Activated CD8-positive, alpha-beta memory T cell treated with anti-CD3 and anti-CD28 coated beads, Interleukin-2, amount 50 U/mL, for 1 hour (primary cell): ENCODE data around the gene ARHGAP10.

ENCODE experiments used
- DNase-seq: peaks from one replicate; pipeline ENCODE4 v3.0.0-alpha.2; 2020; ENCODE audit errors: extremely low read depth

Gene ARHGAP10

GRCh38 chr4:147769386-147769785 lies 37.5 kb downstream of the ARHGAP10 start:
- DNase-seq, result no peak

DNA sequence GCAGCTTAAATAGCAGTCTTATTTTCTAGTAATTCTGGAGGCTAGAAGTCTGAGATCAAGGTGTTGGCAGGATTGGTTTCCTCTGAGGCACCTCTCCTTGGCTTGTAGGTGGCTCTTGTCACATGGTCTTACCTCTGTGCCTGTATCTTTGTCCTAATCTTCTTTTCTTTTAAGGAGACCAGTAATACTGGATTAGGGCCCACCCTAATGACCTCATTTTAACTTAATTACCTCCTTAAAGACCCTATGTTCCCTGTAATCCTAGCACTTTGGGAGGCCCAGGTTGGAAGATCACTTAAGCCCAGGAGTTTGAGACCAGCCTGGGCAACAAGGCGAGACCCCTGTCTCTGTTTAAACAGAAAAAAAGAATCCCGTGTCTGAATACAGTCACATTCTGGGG lies 38.9 kb downstream of the ARHGAP10 start:
- DNase-seq, result no peak

GRCh38 chr4:147772056-147772455 lies 40.2 kb downstream of the ARHGAP10 start:
- no peak for DNase-seq

DNA sequence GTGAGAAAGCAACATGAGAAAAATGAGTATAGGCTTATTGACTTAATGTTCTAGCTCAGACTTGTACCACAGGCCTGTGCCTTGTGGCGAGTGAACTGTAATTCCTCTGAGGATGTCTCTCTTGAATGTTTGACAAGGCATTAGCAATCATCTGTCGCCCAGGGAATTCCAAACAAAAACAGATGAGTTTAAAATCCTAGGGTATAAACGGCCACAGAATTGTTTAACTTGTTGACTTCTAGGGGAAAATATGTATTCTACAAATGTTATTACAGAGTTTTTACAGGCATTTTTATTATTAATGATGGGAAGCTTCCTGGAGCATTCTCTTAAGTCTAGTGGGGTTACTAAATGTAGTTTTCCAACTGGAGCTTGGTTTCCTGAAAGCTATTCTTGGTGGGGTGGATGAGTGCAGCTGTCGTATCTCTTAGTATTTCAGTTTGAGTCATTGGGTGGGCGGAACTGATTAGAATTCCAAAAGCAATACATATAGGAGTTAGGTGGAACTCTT lies 40.6 kb downstream of the ARHGAP10 start:
- no peak for DNase-seq

DNA sequence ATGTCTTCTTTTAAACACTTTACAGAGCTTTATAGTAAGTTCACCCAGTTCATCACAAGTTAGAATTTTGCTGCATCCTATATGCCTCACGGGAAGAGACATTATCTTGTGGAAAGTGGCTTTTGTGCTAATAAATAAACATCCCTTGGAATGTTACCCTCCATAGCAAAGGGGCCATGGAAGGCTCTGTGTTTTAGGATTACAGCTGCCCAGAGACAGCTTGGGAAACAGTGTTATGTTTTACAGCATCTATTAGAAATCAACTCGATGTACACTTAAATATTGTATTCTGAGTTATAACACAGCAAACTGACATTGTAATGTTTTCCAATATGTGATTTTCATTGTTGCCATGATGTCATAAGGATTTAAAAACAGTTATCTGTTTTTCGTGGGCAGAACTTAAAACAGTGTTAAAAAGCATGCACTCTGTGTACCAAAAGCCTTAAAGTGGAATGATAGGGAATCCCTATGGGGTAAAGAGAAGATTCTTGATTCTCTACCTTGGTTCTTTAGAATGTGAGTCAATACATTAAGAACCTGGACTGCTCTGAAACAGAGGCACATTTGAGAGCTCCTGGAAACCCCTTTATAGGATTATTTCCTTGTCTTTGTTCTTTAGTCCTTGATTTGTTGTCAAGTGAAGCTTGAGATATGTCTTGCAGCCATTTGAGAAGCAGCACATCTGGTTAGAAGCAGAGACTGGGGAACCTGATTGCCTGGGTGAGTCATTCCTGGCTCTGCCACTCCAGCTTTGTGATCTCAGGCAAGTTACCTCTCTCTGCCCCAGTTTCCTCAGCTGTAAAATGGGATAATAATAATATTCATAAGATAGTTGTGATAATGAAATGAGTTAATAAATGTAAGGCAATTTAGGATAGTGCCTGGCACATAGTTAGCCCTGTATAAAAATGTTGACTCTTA lies 41.6 kb downstream of the ARHGAP10 start:
- no peak for DNase-seq

GRCh38 chr4:147776716-147777115 lies 44.8 kb downstream of the ARHGAP10 start:
- DNase-seq, result no peak

- DNase-seq, result no peak
These were observed 45.7 kb downstream of the ARHGAP10 start for GRCh38 chr4:147777456-147778091.

- no peak for DNase-seq
These were observed 47.1 kb downstream of the ARHGAP10 start for GRCh38 chr4:147778942-147779341.

- DNase-seq, result no peak
These were observed 47.6 kb downstream of the ARHGAP10 start for GRCh38 chr4:147779451-147779850.

DNA sequence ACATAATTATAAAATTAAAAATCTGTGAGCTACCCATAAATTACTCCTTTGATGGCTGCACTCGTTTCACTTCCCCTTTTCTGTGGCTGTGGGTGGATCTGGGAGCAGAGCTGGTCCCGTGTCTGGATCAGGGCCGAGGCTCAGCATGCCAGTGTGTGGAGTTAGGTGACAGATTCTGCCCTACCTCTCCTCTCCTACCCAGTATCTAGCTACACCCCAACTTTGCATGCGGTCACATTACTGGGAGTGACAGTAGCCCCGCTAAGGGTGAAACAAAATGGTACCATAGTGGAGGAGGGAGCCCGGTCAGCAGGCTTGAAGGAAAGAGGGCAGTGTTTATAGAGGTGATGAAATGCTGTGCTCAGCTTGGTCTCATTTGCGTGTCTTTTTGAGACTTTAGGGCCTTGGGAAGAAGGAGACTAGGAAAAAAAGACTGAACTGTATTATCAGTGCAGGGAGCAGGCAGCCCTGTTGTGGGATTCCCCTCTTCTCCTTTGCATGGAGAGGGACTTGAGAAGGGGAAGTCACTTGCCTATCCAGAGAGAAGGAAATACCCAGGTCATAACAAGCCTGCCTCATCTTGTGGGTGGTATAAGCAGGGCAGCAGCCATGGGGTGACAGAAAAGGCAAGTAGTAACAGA lies 48.4 kb downstream of the ARHGAP10 start:
- DNase-seq, result no peak

DNA sequence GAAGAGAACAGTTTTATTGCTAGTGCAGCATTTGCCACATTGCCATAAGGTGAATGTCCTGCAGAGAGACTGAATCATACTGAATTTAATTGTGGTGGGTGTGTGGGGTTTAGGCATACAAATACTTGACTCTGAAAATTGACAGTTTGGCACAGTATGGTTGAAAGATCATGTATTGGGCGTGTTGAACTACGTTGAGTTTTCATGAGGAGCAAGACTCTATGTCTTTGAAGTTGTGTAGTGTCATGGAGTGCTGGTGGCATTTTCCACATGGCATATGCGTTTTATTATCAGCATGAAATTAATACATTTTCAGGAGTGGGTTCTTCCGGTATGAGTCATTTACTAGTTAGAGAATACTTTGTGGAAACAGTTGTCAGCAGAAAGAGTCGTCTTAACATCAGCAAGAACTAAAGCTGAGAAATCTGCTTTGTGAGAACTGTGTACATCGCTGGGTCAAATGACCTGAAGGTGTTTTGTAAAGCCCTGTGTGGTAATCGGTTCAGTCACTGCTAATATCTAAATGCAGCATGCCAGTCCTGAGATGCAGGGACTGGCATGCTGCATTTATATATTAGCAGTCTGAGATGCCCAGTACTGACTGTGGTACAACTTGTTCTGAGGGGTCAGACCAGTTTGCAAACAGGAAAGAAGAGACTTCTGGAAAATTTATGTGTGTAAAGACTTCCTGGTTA lies 50.3 kb downstream of the ARHGAP10 start:
- no peak for DNase-seq

DNA sequence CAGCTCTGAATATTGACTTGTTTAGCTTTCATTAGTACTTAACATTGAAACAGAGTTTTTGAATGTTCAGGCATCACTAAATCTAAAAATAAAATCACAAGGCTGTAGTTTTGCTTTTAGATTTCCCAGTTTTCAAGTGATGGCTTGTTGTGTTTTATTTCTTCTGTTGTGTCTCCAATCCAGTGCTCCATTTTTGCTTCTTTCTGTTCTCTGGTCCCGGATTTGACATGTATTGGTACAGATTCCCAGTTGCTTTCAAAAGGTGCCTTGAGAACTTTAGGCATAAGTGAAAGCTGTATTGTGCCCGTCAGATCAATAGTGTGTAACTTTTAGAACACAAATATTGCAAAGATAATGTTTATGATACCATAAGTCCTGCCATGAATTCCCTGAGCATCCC lies 53.2 kb downstream of the ARHGAP10 start:
- no peak for DNase-seq

DNA sequence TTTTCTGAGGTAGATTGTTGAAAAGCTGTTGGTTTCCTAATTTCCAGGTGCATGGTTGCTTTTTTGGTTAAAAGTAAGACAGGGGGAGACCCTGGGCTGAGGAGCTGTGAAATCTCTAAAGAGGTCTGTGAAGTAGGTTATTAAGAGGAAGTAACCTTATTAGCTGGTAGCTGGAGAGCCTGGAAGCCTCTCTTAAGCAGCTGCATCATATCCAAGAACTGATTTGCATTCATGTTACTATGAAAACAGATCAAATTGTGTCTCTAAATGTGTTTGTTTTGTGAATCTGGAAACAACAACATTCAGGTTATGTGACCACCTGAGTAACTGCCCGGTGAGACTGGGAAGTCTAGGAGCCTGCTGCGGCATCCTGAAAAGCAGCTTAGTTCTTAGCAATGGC lies 54.1 kb downstream of the ARHGAP10 start:
- DNase-seq, result no peak

DNA sequence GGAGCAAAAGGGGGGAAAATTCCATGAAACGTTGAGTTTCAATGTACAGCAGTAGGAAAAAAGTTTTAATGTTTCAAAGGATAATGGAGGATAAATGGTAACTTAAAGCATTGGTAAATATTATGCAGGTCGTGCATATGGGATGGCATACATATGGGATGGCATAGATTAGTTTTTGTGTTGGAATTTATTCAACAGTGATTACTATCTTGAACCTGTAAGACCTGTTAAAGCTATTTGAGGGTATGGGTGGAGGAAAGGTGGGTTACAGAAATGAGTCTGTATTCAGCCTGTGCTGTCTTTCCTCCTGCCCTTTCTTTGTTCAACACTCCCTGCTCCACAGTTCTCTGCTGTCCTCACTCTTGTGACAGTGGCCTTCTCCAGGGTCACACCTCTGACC lies 54.6 kb downstream of the ARHGAP10 start:
- no peak for DNase-seq

DNA sequence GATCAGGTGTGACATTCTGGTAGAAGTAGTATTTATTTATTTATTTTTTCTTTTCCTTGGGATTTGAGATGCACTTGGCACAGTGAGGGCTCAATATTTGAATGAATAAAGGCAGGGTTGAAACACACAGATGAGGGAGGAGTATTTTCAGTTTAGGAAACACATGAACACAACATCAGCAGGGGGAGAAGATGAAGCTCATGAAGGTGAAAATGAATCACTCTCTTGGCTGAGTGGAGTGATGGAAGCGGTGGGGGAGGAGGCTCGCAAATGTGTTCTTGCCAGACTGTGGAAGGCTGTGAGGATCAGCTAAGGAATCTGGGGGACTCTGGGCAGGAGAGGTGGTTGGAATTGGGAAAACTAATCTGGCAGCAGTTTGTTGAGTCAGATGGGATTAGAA lies 55.3 kb downstream of the ARHGAP10 start:
- DNase-seq, result no peak

- DNase-seq, result no peak
These were observed 56.9 kb downstream of the ARHGAP10 start for GRCh38 chr4:147788791-147789190.

DNA sequence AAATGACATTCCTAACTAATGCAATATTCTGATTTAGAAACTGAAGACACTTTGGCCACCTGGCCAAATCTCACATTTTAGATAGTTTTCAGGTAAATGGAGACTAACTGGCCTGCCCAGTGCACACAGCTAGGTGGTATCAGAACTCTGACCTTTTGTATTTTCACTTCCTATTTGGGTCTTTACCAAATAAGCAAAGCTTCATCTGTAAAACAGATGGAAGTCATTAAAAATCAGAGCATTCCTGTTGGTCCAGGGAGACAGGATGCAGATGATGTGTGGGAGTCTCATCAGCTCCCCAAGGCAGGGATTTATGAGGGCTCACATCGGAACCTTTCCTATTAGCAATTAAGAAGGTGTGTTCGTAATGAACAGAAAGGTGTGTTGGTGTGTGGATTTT lies 57.7 kb downstream of the ARHGAP10 start:
- no peak for DNase-seq

DNA sequence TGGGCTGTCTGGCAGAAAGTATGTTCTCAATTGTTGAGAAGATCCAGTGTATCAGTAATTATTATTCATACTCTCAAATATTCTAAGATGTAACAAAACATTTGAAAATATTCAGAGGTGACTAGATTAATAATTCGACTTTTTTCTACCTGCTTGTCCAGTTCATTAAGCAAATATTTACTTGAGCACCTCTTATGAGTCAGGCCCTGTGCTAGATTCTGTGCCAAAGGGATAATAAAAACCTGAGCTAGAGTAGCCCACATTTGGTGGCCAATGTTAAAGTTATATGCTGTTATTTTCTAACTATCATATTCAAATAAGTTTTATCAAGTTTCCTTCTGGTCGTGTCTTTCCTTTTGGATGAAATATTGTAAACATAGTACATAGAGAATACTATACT lies 58.5 kb downstream of the ARHGAP10 start:
- no peak for DNase-seq

- DNase-seq, result no peak
These were observed 59.5 kb downstream of the ARHGAP10 start for GRCh38 chr4:147791341-147791740.

GRCh38 chr4:147791865-147792264 lies 60.0 kb downstream of the ARHGAP10 start:
- DNase-seq, result no peak

DNA sequence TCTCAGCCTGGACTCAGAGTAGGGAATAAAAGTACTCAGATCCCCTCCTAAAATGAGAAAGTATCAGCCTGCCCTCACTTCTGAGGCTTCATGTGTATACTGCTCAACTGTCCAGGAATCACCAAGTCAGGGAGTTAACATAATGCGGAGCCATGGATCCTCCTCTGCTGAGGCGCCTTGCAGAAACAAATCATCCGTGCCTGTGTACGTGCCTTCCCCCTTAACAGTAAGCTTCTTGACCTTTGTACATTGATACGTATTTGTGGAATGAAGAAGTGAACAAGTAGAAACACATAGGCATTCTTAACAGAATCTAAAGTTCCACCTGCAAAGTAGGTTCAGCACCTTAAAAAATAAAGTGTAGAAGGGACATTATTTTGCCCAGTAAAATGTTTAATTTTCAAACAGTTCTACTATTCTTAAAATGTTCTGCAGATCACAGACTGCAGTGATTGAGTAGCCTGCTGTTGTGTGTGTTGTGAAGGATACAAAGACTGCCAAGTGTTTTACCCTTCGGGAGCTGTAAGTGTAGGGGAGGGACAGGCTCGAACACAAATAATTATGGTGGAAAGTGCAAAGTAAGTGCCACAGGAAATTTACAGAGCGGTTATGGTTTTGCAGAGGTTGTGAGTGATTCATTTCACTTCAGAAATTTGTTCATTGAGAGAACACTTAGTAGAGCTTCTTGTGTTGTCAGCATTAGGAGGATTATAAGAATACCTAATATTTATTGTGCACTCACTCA lies 61.9 kb downstream of the ARHGAP10 start:
- DNase-seq, result no peak
